GM12892 (cell line): ENCODE results near the gene ADNP.

Experiments
- POLR2A ChIP-seq: IDR thresholded peaks from 2 replicates; pipeline ENCODE4 v1.6.1; 2011; ENCODE audit warnings: low read depth, low read length, control low read depth
- POLR2AphosphoS5 ChIP-seq: IDR thresholded peaks from 2 replicates; pipeline ENCODE4 v1.6.1; 2011; ENCODE audit warnings: low read depth, low read length, control low read depth
- TAF1 ChIP-seq: IDR thresholded peaks from 2 replicates; pipeline ENCODE4 v1.6.1; 2011; ENCODE audit warnings: low read depth, mild to moderate bottlenecking, control low read depth, low read length, borderline replicate concordance

GRCh38 chr20:50918403-50918802 lies 12.8 kb downstream of the ADNP start:
- no peak for TF ChIP-seq TAF1
- TF ChIP-seq POLR2A = no peak
- TF ChIP-seq POLR2AphosphoS5 = no peak
